Epithelial cell of proximal tubule (primary cell): Measurements from ENCODE around the gene TMEM61. TPM values are rescaled to one million over a fixed set of nuclear protein-coding genes. Genes with fewer than 3 reads are reported as not detected.

Source experiments
- DNase-seq: peaks from one replicate; pipeline ENCODE4 v3.0.0-alpha.2; 2011; ENCODE audit warnings: low read depth
- H3K4me3 ChIP-seq: 2 replicates; pipeline ENCODE4 v1.5.1; 2011; ENCODE audit warnings: low read depth, mild to moderate bottlenecking, low read length
- CTCF ChIP-seq: conservative IDR thresholded peaks from 2 replicates; pipeline ENCODE4 v1.5.1; 2012; ENCODE audit warnings: low read depth, mild to moderate bottlenecking, low read length
- total RNA-seq: library from RNA; depleted of rRNA; stranded (reverse); fragments of >200 nt; gene quantifications from 2 replicates; pipeline ENCODE4 v1.2.3, GENCODE V29; 2015

Gene TMEM61
- total RNA-seq, 1 donor from 2014 or later = not detected

GRCh38 chr1:54988975-54989374 lies 8.5 kb downstream of the TMEM61 start:
- no peak for DNase-seq
- TF ChIP-seq CTCF = no peak
- H3K4me3 ChIP-seq = no peak overlapping the region

GRCh38 chr1:54989473-54989872 lies 9.0 kb downstream of the TMEM61 start:
- DNase-seq = no peak
- no peak overlapping the region for H3K4me3 ChIP-seq
- no peak for TF ChIP-seq CTCF

- no peak for TF ChIP-seq CTCF
- DNase-seq = no peak
- H3K4me3 ChIP-seq = no peak overlapping the region
Observed at GRCh38 chr1:54989968-54990810, 9.8 kb downstream of the TMEM61 start.

- no peak overlapping the region for H3K4me3 ChIP-seq
- no peak for DNase-seq
- no peak for TF ChIP-seq CTCF
Observed at GRCh38 chr1:54990916-54991315, 10.5 kb downstream of the TMEM61 start.

- DNase-seq = no peak
- H3K4me3 ChIP-seq = no peak overlapping the region
- no peak for TF ChIP-seq CTCF
Observed at GRCh38 chr1:54991939-54992338, 11.5 kb downstream of the TMEM61 start.

GRCh38 chr1:54993140-54993539 lies 12.7 kb downstream of the TMEM61 start:
- no peak for TF ChIP-seq CTCF
- no peak overlapping the region for H3K4me3 ChIP-seq
- no peak for DNase-seq
